Measurements from ENCODE around the gene DNPH1.

Gene DNPH1

DNA sequence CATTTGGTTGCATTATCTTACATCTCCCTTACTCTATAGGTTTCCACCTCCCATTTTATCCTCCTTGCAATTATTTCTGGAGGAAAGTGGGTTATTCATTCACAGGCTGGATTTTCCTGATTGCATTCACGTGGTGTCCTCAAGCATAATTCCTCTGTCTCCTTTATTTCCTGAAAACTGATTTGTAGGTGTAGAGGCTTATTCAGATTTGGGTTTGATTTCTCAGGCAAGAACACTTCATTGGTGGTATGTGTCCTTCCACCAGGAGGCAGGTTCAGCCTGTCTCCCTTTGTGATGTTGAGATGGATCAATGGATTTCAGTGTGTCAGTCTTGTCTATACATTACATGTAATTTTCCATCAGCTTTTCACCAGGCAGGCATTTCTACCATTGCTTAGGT is 17.3 kb downstream of the DNPH1 start:
- DNase-seq (ENCODE audit: low spot score): no peak

- no peak for DNase-seq (ENCODE audit: low spot score)
These were observed 22.0 kb downstream of the DNPH1 start for GRCh38 chr6:43207286-43207685.

DNA sequence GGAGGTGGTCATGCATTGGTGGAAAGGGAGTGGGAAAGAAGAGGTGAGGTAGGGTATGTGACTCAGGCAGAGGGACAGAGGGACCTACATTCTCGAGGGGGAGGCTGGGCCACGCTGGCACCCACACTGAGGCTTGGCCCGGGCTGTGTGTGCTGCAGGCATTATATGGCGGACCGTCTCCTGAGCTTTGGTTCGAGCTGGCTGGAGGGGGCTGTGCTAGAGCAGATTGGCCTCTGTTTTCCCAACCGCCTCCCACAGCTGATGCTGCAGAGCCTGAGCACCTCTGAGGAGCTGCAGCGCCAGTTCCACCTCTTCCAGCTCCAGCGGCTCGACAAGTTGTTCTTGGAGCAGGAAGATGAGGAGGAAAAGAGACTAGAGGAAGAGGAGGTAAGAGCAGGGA is 23.4 kb downstream of the DNPH1 start:
- no peak for DNase-seq (ENCODE audit: low spot score)

DNA sequence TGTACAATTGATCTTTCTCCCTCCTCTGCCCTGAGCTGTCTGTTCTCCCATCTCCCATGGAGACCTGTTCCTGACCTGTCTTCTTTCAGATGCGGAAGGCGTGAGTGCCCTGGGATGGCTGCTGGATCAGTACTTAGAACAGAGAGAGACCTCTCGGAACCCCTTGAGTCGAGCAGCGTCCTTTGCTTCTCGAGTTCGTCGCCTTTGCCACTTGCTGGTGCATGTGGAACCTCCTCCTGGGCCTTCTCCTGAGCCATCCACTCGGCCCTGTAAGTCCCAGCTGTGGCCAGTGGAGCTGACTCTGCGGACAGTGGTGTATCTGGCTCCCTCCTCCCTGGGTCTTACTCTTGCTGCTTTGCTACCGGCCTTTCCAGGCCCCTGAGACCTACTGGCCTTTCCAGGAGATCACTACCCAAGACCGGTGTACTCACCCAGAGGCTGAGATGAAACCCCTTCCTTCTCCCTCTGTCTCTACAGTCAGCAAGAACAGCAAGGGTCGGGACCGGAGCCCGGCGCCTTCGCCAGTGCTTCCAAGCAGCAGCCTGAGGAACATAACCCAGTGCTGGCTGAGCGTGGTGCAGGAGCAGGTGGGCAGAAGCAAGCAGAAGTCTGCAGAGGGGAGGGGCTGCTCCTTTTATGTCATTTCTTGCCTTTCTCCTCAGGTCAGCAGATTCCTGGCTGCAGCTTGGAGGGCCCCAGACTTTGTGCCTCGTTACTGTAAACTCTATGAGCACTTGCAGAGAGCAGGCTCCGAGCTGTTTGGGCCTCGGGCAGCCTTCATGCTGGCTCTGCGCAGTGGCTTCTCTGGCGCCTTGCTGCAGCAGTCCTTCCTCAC is 24.8 kb downstream of the DNPH1 start:
- DNase-seq (ENCODE audit: low spot score): no peak

DNA sequence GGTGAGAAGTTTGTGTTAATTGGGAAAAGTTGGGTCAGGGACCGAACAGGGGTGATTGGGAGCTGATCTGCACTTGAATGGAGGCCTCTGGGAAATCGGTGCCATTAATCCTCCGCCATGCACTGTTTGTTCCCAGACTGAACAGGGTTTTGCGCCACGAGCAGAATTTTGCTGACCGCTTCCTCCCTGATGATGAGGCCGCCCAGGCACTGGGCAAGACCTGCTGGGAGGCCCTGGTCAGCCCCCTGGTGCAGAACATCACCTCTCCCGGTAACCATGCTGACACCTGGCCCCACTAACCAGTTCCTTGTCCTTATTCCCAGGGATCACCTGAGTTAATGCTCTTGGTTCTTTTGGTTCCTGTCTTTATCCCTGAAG is 25.6 kb downstream of the DNPH1 start:
- DNase-seq (ENCODE audit: low spot score): no peak

DNA sequence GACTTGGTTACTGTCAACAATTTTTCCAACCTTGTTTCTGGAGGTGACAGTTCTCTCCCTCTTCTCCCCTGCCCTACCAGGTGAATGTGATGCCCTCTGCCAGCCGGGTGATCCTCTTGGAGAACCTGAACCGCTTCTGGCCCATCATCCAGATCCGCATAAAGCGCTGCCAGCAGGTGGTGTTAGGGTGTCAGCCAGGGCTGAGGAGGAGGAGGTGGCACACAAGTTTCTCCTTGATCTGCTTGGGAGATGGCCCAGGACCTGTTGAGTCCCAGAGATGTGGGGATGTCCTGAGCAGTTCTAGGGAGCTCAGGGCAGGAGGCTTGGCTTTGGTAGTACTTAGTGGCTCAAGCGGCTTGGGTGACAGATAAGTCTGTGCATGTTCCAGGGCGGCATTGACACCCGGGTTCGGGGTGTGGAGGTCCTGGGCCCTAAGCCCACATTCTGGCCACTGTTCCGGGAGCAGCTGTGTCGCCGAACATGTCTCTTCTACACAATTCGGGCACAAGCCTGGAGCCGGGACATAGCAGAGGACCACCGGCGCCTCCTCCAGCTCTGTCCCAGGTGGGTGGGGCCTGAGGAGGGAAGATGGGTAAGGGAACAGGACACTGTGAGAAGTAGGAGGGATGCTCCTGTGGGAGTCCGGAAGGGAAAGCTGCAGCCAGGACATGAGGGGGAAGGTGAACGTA is 26.1 kb downstream of the DNPH1 start:
- no peak for DNase-seq (ENCODE audit: low spot score)

DNA sequence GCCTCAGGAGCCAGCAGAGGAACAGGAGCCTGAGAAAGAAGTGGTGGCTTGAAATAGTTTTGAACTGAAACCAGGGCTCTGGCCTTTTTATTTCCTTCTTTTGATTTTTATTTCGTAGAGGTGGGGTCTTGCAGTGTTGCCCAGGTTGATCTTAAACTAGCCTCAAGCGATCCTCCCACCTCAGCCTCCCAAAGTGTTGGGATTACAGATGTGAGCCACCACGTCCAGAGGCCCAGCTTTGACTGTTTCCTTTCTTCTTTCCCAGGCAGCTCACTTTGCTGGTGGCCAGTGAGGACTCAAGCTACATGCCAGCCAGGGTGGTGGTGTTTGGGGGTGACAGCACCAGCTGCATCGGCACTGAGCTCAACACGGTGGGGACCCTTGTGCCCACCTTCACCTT is 26.8 kb downstream of the DNPH1 start:
- DNase-seq (ENCODE audit: low spot score): no peak

- no peak for DNase-seq (ENCODE audit: low spot score)
These were observed 28.7 kb downstream of the DNPH1 start for GRCh38 chr6:43200541-43200940.

DNA sequence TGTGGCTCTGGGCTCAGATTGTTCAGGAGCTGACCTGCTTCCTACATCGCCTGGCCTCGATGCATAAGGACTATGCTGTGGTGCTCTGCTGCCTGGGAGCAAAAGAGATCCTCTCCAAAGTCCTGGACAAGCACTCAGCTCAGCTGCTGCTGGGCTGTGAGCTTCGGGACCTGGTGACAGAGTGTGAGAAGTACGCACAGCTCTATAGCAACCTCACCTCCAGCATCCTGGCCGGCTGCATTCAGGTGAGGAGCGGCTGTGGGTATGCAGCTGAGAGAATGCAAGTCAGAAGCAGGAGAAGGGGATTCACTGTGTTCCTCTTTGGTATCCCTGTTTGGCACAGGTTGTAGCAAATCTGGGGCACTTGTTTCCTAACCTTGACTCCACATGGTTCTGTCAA is 29.4 kb downstream of the DNPH1 start:
- DNase-seq (ENCODE audit: low spot score): peak; percentile 18

DNA sequence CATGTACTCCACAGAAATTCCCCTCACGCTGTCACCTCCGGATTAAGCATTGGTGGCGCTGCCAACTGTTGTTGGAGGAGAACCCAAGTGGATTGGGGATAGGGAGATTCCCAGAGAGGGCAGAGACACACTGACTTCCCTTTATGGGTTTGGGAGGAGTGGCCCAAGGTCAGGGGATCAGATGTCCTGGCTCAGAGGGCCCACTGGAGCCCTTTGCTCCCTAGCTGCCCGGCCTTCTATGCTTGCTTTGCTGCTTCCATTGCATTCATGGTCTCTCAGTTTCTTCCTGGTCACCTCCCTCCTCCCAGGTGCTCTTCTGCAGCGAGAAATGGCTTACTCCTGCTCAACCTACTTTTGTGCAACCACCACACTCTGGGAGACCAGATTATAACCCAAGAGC is 32.9 kb downstream of the DNPH1 start:
- peak; percentile 19 for DNase-seq (ENCODE audit: low spot score)

DNA sequence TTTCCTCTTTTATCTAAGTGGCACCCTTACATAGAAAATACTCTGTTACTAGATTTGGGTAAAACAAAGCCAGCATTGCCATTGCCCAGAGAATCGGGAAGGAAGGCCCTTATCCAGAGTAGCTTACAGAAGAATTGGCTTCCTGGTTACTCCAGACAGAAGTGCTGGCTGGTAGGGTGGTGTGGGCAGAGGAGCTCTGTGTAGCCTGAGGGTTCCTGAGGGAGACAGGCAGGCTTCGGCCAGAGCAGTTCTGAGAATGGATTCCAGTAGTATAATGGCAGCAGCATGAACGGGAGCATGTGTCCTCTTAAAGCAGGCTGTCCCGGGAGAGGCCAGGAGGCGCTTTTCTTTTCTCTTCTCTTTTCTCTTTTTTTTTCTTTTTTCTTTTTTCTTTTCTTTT is 35.4 kb downstream of the DNPH1 start:
- peak; percentile 22 for DNase-seq (ENCODE audit: low spot score)

GRCh38 chr6:43192911-43193310 is 36.4 kb downstream of the DNPH1 start:
- DNase-seq (ENCODE audit: low spot score): peak; percentile 25

- no peak for DNase-seq (ENCODE audit: low spot score)
These were observed 39.4 kb downstream of the DNPH1 start for GRCh38 chr6:43189776-43190304.

DNA sequence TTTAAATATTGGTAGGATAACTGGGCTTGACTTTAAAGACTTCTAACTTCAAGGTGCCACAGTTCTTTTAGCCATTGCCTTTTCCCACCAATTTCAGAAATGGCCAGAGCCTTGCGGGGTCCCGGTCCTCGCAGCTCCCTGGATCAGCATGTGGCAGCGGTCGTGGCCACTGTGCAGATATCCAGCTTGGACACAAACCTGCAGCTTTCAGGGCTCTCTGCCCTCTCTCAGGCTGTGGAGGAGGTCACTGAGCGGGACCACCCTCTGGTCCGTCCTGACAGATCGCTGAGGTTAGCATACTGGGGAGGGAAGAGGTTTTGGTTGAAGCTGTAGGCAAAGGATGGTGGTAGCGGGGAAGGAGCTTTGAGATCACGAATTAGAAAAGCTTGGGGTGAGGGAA is 40.9 kb downstream of the DNPH1 start:
- no peak for DNase-seq (ENCODE audit: low spot score)

- no peak for DNase-seq (ENCODE audit: low spot score)
These were observed 41.5 kb downstream of the DNPH1 start for GRCh38 chr6:43187821-43188220.

- no peak for DNase-seq (ENCODE audit: low spot score)
These were observed 42.6 kb downstream of the DNPH1 start for GRCh38 chr6:43186706-43187105.

- DNase-seq (ENCODE audit: low spot score): no peak
These were observed 43.3 kb downstream of the DNPH1 start for GRCh38 chr6:43186019-43186418.

- no peak for DNase-seq (ENCODE audit: low spot score)
These were observed 43.8 kb downstream of the DNPH1 start for GRCh38 chr6:43185391-43185985.

DNA sequence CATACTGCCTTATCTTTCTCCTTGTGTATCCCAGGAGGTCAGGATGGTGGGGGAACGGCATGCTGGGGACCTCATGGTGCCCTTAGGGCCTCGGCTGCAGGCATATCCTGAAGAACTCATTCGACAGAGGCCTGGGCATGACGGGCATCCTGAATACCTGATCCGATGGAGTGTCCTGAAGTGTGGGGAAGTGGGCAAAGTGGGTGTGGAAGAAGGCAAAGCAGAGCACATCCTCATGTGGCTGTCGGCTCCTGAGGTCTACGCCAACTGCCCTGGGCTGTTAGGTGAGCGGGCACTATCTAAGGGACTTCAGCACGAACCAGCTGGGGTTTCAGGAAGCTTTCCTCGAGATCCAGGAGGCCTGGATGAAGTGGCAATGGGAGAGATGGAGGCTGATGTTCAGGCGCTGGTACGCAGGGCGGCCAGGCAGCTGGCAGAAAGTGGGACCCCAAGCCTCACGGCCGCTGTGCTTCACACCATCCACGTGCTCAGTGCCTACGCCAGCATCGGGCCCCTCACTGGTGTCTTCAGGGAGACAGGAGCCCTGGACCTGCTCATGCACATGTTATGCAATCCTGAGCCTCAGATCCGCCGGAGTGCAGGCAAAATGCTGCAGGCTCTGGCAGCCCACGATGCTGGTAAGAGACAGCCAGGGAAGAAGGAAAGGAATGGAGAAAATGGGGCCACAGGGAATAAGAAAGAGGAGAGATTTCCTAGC is 44.9 kb downstream of the DNPH1 start:
- no peak for DNase-seq (ENCODE audit: low spot score)

DNA sequence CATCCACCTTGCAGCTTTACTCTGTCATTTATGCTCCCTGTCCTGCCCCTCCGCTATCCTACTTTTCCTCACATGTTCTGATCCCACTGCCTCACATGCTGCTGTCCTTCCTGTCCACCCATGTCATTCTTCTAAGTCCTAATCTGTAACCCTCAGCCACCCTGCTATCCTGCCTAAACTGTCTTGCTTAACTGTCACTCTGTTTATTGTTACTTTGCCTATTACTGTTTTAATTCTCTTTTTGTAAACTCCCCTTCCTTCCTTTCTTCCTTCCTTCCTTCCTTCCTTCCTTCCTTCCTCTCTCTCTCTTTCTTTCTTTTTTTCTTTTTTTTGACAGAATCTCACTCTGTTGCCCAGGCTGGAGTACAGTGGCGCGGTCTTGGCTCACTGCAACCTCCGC is 45.8 kb downstream of the DNPH1 start:
- DNase-seq (ENCODE audit: low spot score): no peak

- peak; percentile 82 for DNase-seq (ENCODE audit: low spot score)
These were observed 47.1 kb downstream of the DNPH1 start, which contains the start of gene CUL9 for GRCh38 chr6:43181942-43182860. TSS of gene CUL9 (plus strand) at chr6:43182196. CDS start at chr6:43184311, 2,115 bp downstream.

All from ecto neural progenitor cell (in vitro differentiated cells).